HepG2 (cell line): ENCODE data around the gene PIEZO1.

ENCODE experiments used
- AGO2 ChIP-seq: fragments of 200-400 bp; formaldehyde crosslinking; optimal IDR thresholded peaks from 2 replicates; pipeline ENCODE3; 2017; ENCODE audit warnings: mild to moderate bottlenecking, low read depth, low read length, moderate library complexity
- ATF7 ChIP-seq, 2 experiments: fragments of 450-650 bp in 1 of 2; sonication (generic) in 1 of 2; formaldehyde crosslinking in 1 of 2; IDR thresholded peaks; 2 replicates each; pipeline versions ENCODE4 v1.4.0 to v1.6.1; 2016 to 2020; ENCODE audit warnings: antibody characterized with exemption in 1 of 2, mild to moderate bottlenecking in 1 of 2, missing genetic modification reagents in 1 of 2
- PTBP1 ChIP-seq: fragments of 200-400 bp; formaldehyde crosslinking; IDR thresholded peaks from 2 replicates; pipeline ENCODE4 v1.6.1; 2018; ENCODE audit warnings: low read length, low read depth; ENCODE audit not compliant: poor library complexity, severe bottlenecking
- RAD21 ChIP-seq: fragments of 450-650 bp; formaldehyde crosslinking; IDR thresholded peaks from 2 replicates; pipeline ENCODE4 v1.5.0; 2020; ENCODE audit warnings: mild to moderate bottlenecking
- TF ChIP-seq, protein P1 (sequence below): sonication (generic); formaldehyde crosslinking; IDR thresholded peaks from 2 replicates; pipeline ENCODE4 v1.4.0; 2020; ENCODE audit warnings: missing genetic modification reagents
- TF ChIP-seq, protein P2 (sequence below): sonication (generic); formaldehyde crosslinking; IDR thresholded peaks from 2 replicates; pipeline ENCODE4 v1.5.0; 2020; ENCODE audit warnings: mild to moderate bottlenecking, missing genetic modification reagents, moderate library complexity
- TF ChIP-seq, protein P3 (sequence below): sonication (generic); formaldehyde crosslinking; IDR thresholded peaks from 2 replicates; pipeline ENCODE4 v1.4.0; 2020; ENCODE audit warnings: missing genetic modification reagents, mild to moderate bottlenecking, borderline replicate concordance

DNA sequence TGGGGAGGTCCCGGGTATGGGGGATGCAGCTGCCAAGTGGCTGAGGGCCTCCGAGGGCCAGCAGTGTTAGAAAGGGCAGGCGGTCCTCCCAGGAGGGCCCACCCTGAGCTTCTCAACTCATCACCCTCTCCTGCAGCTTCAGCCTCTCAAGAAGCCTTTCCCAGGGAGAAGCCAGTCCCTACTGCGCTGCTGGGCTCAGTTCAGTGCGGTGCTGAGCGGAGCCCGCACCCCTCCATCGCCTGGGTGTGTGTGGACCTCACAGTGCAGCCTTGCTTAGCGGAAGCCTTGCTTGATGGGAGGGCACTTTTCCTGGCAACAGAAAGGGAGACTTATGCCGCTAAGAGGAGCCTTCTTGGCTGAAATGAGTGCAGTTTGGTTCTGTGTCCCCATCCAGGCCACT lies 30.2 kb upstream of the PIEZO1 start:
- TF ChIP-seq, protein P1, sequence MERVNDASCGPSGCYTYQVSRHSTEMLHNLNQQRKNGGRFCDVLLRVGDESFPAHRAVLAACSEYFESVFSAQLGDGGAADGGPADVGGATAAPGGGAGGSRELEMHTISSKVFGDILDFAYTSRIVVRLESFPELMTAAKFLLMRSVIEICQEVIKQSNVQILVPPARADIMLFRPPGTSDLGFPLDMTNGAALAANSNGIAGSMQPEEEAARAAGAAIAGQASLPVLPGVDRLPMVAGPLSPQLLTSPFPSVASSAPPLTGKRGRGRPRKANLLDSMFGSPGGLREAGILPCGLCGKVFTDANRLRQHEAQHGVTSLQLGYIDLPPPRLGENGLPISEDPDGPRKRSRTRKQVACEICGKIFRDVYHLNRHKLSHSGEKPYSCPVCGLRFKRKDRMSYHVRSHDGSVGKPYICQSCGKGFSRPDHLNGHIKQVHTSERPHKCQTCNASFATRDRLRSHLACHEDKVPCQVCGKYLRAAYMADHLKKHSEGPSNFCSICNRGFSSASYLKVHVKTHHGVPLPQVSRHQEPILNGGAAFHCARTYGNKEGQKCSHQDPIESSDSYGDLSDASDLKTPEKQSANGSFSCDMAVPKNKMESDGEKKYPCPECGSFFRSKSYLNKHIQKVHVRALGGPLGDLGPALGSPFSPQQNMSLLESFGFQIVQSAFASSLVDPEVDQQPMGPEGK (CRISPR knock-in tag) = no peak
- no peak for TF ChIP-seq RAD21 (CRISPR knock-in tag)
- no peak for TF ChIP-seq ATF7 (IDR thresholded peaks at IDR 0.05)
- no peak for TF ChIP-seq ATF7 (CRISPR knock-in tag; IDR thresholded peaks at IDR 0.05)
- TF ChIP-seq, protein P2, sequence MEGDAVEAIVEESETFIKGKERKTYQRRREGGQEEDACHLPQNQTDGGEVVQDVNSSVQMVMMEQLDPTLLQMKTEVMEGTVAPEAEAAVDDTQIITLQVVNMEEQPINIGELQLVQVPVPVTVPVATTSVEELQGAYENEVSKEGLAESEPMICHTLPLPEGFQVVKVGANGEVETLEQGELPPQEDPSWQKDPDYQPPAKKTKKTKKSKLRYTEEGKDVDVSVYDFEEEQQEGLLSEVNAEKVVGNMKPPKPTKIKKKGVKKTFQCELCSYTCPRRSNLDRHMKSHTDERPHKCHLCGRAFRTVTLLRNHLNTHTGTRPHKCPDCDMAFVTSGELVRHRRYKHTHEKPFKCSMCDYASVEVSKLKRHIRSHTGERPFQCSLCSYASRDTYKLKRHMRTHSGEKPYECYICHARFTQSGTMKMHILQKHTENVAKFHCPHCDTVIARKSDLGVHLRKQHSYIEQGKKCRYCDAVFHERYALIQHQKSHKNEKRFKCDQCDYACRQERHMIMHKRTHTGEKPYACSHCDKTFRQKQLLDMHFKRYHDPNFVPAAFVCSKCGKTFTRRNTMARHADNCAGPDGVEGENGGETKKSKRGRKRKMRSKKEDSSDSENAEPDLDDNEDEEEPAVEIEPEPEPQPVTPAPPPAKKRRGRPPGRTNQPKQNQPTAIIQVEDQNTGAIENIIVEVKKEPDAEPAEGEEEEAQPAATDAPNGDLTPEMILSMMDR = no peak
- TF ChIP-seq, protein P3, sequence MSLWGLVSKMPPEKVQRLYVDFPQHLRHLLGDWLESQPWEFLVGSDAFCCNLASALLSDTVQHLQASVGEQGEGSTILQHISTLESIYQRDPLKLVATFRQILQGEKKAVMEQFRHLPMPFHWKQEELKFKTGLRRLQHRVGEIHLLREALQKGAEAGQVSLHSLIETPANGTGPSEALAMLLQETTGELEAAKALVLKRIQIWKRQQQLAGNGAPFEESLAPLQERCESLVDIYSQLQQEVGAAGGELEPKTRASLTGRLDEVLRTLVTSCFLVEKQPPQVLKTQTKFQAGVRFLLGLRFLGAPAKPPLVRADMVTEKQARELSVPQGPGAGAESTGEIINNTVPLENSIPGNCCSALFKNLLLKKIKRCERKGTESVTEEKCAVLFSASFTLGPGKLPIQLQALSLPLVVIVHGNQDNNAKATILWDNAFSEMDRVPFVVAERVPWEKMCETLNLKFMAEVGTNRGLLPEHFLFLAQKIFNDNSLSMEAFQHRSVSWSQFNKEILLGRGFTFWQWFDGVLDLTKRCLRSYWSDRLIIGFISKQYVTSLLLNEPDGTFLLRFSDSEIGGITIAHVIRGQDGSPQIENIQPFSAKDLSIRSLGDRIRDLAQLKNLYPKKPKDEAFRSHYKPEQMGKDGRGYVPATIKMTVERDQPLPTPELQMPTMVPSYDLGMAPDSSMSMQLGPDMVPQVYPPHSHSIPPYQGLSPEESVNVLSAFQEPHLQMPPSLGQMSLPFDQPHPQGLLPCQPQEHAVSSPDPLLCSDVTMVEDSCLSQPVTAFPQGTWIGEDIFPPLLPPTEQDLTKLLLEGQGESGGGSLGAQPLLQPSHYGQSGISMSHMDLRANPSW (CRISPR knock-in tag) = no peak
- no peak for TF ChIP-seq PTBP1
- TF ChIP-seq AGO2 = no peak
